Neural cell (in vitro differentiated cells): ENCODE results near the gene MMP7. TPM values are rescaled to one million over a fixed set of nuclear protein-coding genes. Genes with fewer than 3 reads are reported as not detected.

Experiments
- H2AFZ ChIP-seq: fragments of 200-600, 300-800 bp; sonication (generic), shearing (Covaris generic); 2 replicates; pipeline ENCODE4 v1.6.0; 2014; ENCODE audit warnings: low read depth, mild to moderate bottlenecking, antibody characterized with exemption, low read length, moderate library complexity
- H3F3A ChIP-seq: fragments of 200-600 bp; shearing (Covaris generic); 2 replicates; pipeline ENCODE4 v1.6.1; 2016; ENCODE audit warnings: mild to moderate bottlenecking, moderate library complexity, mixed read lengths, antibody characterized with exemption, low read length; ENCODE audit not compliant: insufficient read depth, poor library complexity, severe bottlenecking
- H3K27ac ChIP-seq: fragments of 200-600, 300-800 bp; sonication (generic), shearing (Covaris generic); 2 replicates; pipeline ENCODE4 v1.5.1; 2014; ENCODE audit warnings: mild to moderate bottlenecking, low read length, moderate library complexity
- H3K27me3 ChIP-seq: fragments of 300-800, 200-600 bp; sonication (generic), shearing (Covaris generic); 2 replicates; pipeline ENCODE4 v1.6.0; 2014; ENCODE audit warnings: mild to moderate bottlenecking, low read depth, low read length, moderate library complexity; ENCODE audit not compliant: insufficient read depth
- H3K36me3 ChIP-seq: fragments of 300-800, 200-600 bp; sonication (generic), shearing (Covaris generic); 2 replicates; pipeline ENCODE4 v1.5.1; 2014; ENCODE audit warnings: mild to moderate bottlenecking, antibody characterized with exemption, low read length, moderate library complexity; ENCODE audit not compliant: insufficient read depth
- H3K4me2 ChIP-seq: fragments of 300-800, 200-600 bp; sonication (generic), shearing (Covaris generic); 2 replicates; pipeline ENCODE4 v1.6.0; 2014; ENCODE audit warnings: mild to moderate bottlenecking, low read length
- H3K4me3 ChIP-seq: fragments of 300-800, 200-600 bp; sonication (generic), shearing (Covaris generic); 2 replicates; pipeline ENCODE4 v1.5.1; 2014; ENCODE audit warnings: mild to moderate bottlenecking, low read length, moderate library complexity
- H3K79me2 ChIP-seq: fragments of 200-600 bp; shearing (Covaris generic); replicated peaks from 2 replicates; pipeline ENCODE4 v1.6.0; 2014; ENCODE audit warnings: mild to moderate bottlenecking, low read length, moderate library complexity; ENCODE audit not compliant: insufficient read depth
- H3K9ac ChIP-seq: fragments of 300-800, 200-600 bp; sonication (generic), shearing (Covaris generic); 2 replicates; pipeline ENCODE4 v1.6.1; 2016; ENCODE audit warnings: mild to moderate bottlenecking, low read length, mixed read lengths
- H3K9me2 ChIP-seq: fragments of 200-600 bp; shearing (Covaris generic); 2 replicates; pipeline ENCODE4 v1.6.1; 2016; ENCODE audit warnings: mild to moderate bottlenecking, low read length, mixed read lengths; ENCODE audit not compliant: insufficient read depth
- H3K9me3 ChIP-seq: fragments of 200-600, 300-800 bp; sonication (generic), shearing (Covaris generic); 2 replicates; pipeline ENCODE4 v1.6.1; 2016; ENCODE audit warnings: mild to moderate bottlenecking, mixed run types, low read length, moderate library complexity, mixed read lengths
- H4K20me1 ChIP-seq: fragments of 200-600 bp; shearing (Covaris generic); 2 replicates; pipeline ENCODE4 v1.6.1; 2016; ENCODE audit warnings: mild to moderate bottlenecking, mixed run types; ENCODE audit not compliant: insufficient read depth
- CTCF ChIP-seq: fragments of 450-650 bp; IDR thresholded peaks from 2 replicates; pipeline ENCODE4 v1.5.1; 2014; ENCODE audit warnings: antibody characterized with exemption, mild to moderate bottlenecking, moderate library complexity; ENCODE audit not compliant: poor library complexity, severe bottlenecking
- EP300 ChIP-seq: fragments of 450-650 bp; conservative IDR thresholded peaks from 2 replicates; pipeline ENCODE4 v1.6.1; 2014; ENCODE audit warnings: antibody characterized with exemption, mild to moderate bottlenecking, moderate library complexity; ENCODE audit not compliant: poor library complexity, severe bottlenecking
- EZH2 ChIP-seq: fragments of 200-600, 300-800 bp; shearing (Covaris generic), sonication (generic); IDR thresholded peaks from 2 replicates; pipeline ENCODE4 v1.6.1; 2014; ENCODE audit warnings: antibody characterized with exemption, low read length, borderline replicate concordance, mild to moderate bottlenecking; ENCODE audit not compliant: insufficient read depth, poor library complexity, severe bottlenecking
- MXI1 ChIP-seq: fragments of 450-650 bp; conservative IDR thresholded peaks from 2 replicates; pipeline ENCODE4 v1.6.1; 2014; ENCODE audit warnings: antibody characterized with exemption, mild to moderate bottlenecking; ENCODE audit not compliant: poor library complexity, severe bottlenecking
- POLR2AphosphoS5 ChIP-seq: IDR thresholded peaks from 2 replicates; pipeline ENCODE4 v1.6.1; 2012
- RAD21 ChIP-seq: fragments of 450-650 bp; conservative IDR thresholded peaks from 2 replicates; pipeline ENCODE4 v1.6.1; 2014; ENCODE audit warnings: antibody characterized with exemption, mild to moderate bottlenecking, moderate library complexity
- REST ChIP-seq: IDR thresholded peaks from 2 replicates; pipeline ENCODE4 v1.6.1; 2012; ENCODE audit warnings: borderline replicate concordance
- SMC3 ChIP-seq: fragments of 450-650 bp; conservative IDR thresholded peaks from 2 replicates; pipeline ENCODE4 v1.6.1; 2014; ENCODE audit warnings: antibody characterized with exemption, mild to moderate bottlenecking, moderate library complexity; ENCODE audit not compliant: poor library complexity
- TAF1 ChIP-seq: IDR thresholded peaks from 2 replicates; pipeline ENCODE4 v1.6.1; 2012; ENCODE audit warnings: low read depth
- polyA minus RNA-seq: library from RNA; depleted of rRNA, polyadenylated mRNA; stranded (reverse); fragments of >200 nt; gene quantifications from 2 replicates; pipeline ENCODE4 v1.2.3, GENCODE V29; 2014
- polyA plus RNA-seq: library from polyadenylated mRNA; depleted of rRNA; stranded (reverse); fragments of >200 nt; gene quantifications from 2 replicates; pipeline ENCODE4 v1.2.3, GENCODE V29; 2014

MMP7 gene, protein sequence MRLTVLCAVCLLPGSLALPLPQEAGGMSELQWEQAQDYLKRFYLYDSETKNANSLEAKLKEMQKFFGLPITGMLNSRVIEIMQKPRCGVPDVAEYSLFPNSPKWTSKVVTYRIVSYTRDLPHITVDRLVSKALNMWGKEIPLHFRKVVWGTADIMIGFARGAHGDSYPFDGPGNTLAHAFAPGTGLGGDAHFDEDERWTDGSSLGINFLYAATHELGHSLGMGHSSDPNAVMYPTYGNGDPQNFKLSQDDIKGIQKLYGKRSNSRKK
- polyA plus RNA-seq (not detected in 2 replicates), polyA minus RNA-seq (not detected in 2 replicates)

DNA sequence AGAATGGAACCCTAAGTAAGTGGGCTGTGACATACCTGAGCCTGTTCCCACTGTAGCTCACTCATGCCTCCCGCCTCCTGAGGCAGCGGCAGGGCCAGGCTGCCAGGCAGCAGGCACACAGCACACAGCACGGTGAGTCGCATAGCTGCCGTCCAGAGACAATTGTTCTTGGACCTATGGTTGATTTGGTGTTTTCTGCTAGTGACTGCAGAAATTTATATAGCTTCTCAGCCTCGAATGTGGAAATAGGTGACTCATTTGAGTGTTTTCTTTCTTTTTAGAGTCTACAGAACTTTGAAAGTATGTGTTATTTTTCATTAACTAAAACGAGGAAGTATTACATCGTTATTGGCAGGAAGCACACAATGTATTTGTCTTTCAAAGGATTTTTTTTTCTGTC lies at the start of gene MMP7:
MMP7 (minus strand) TSS at position 190 of the 400 bp plus-strand sequence; CDS start at position 143, 47 bp downstream.
- Histone ChIP-seq H3K4me3 (no peak within 1 kb of the TSS), H3K4me2 (no peak within 1 kb of the TSS), H3K27me3 (no peaks in the 10 kb centered on the region), H4K20me1 (no peaks in the 10 kb centered on the region), H2AFZ (no peak within 1 kb of the TSS), H3F3A (no peaks in the 10 kb centered on the region), H3K27ac (no peak within 1 kb of the TSS), H3K36me3 (no peaks in the 10 kb centered on the region), H3K79me2 (no peaks in the 10 kb centered on the region), H3K9me2 (no peaks in the 10 kb centered on the region), H3K9me3 (no peaks in the 10 kb centered on the region), H3K9ac (no peak within 1 kb of the TSS)
- TF ChIP-seq SMC3 (no peak), REST (no peak), MXI1 (no peak), TAF1 (no peak), EP300 (no peak), CTCF (no peak), POLR2AphosphoS5 (no peak), EZH2 (no peak), RAD21 (no peak)

DNA sequence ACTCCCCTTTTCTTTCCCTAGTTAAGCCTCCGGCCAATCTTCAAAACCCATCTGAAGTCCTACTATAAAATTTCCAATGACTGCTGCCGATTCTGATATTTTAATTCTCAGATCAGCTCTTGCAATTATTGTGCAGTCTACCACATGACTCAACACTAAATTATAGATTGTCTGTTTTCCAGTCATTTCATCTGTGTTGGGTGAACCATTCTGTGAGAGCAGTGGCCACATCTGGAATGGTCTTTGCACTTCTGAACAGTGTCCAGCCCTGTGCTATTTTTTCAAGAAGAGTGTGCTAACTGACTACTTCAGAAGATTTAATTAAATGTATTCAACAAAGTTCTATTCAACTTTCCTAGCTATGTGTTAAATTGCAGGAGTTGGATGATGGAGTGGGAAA lies 47.2 kb upstream of the MMP7 start:
- Histone ChIP-seq H3K9me3 (no peaks in the 10 kb centered on the region), H4K20me1 (no peaks in the 10 kb centered on the region), H3K4me3 (no peak overlapping the region), H3K4me2 (no peak overlapping the region), H3K27me3 (no peaks in the 10 kb centered on the region), H3K27ac (no peak overlapping the region), H3K36me3 (no peaks in the 10 kb centered on the region), H3K9me2 (no peaks in the 10 kb centered on the region), H3K9ac (no peak overlapping the region), H3F3A (no peaks in the 10 kb centered on the region), H2AFZ (no peak overlapping the region), H3K79me2 (no peaks in the 10 kb centered on the region)
- TF ChIP-seq POLR2AphosphoS5 (no peak), TAF1 (no peak), CTCF (no peak), EP300 (no peak), MXI1 (no peak), EZH2 (no peak), REST (no peak), RAD21 (no peak), SMC3 (no peak)
